ENCODE results near the gene HEYL.
A peak's percentile ranks its signal among the peaks of the same experiment; 100 is the strongest.

HEYL gene

DNA sequence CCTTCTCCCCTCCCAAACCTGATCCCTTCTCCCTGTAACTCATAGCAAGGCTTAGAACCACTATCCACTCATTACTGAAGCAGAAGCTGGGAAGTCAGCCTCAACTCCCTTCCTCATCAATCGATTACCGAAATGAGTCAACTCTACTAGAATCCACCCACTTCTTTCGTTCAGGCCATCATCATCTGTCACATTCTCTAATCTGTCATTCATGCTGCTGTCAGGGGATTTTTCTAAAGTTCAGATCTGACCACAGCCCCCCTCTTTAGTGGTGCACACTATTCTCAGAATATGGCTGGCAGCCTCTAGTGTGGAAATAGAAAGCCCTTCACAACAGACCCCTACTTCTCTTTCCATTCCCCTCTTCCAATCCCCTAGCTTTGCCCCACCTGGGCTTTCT is 27.3 kb upstream of the HEYL start:
- no peak for DNase-seq (ENCODE audit: low spot score)

DNA sequence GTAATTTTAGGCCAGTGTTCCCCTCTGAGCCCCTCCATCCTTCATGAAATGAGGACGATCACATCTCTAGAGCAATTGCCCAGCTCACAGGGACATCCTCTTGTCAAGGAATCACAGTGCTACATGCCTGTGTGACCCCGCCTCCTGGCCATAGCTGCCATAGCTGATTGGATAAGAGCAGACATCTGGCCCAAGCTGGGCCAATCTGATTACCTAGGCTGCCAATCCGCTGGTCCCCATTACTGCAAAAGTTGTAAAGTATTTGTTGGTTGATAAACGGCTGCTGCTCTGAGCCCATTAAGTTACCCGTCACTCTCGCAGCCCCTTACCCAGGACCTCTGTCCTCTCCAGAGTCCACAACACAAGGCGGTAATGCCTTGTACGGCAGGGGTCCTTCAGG is 24.1 kb upstream of the HEYL start:
- no peak for DNase-seq (ENCODE audit: low spot score)

DNA sequence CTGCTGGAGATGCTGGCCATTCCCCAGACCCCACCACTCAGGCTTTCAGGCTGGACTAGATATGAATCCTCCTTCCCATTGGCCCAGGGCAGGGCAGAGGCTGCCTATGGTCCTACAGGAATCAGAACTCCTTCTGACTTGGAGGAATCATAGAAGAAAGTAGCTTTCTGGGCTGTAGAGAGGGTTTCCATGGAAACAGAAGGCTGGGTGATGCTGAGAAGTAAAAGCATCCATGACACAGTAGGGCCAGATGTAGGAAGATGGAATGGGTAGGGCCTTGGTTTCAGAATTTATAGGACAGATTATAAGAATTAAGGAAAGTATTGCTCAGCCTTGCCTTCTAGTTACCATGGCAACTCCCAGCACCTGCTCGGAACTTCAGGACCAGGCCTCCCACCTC is 23.4 kb upstream of the HEYL start:
- DNase-seq (ENCODE audit: low spot score), result no peak

GRCh38 chr1:39659538-39659937 is 20.1 kb upstream of the HEYL start:
- no peak for DNase-seq (ENCODE audit: low spot score)

GRCh38 chr1:39659110-39659509 is 19.7 kb upstream of the HEYL start:
- no peak for DNase-seq (ENCODE audit: low spot score)

GRCh38 chr1:39657923-39658485 is 18.6 kb upstream of the HEYL start:
- peak; percentile 76 for DNase-seq (ENCODE audit: low spot score)

DNA sequence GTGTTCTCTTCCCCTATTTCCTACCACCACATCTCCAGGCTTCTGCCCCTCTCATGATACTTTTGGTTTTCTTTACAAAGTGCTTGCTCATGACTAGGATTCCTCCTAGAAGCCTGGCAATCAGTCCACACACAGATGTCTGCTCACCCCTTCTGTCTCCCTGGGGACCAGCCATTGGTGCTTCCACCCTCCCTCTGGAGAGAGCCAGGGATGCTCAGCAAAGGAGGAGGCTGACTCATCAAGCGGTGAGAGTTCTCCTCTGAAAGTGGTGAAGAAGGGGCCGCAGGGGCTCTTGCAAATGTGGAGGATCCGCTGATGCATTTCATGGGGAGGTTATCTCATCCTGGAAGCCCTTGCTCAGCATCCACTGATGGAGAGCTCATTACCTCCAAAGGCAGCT is 18.0 kb upstream of the HEYL start:
- no peak for DNase-seq (ENCODE audit: low spot score)

- DNase-seq (ENCODE audit: low spot score), result no peak
These were observed 16.9 kb upstream of the HEYL start for GRCh38 chr1:39656391-39656790.

- DNase-seq (ENCODE audit: low spot score), result no peak
These were observed 16.3 kb upstream of the HEYL start for GRCh38 chr1:39655578-39656268.

GRCh38 chr1:39654291-39654690 is 14.8 kb upstream of the HEYL start:
- no peak for DNase-seq (ENCODE audit: low spot score)

GRCh38 chr1:39653546-39654031 is 14.1 kb upstream of the HEYL start:
- peak; percentile 78 for DNase-seq (ENCODE audit: low spot score)

- DNase-seq (ENCODE audit: low spot score), result no peak
These were observed 13.1 kb upstream of the HEYL start for GRCh38 chr1:39652554-39652953.

DNA sequence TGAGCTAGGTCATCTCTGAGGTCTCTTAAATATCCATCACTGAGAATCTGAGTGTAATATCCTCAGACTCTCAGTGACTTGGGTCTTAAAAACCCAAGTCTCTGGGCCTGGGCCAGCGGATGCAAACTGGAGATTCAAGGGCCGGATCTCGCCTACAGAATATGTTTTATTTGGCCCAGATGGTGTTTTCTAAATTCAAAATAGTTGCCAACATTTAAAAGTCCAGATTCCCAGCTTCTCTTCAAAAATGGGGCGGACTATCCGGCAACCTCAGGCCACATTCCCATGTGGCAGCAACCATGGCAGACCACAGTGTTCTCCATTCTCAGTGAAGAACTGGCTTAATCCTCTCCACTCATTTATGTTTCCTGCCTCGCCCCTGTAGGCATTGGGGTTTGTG is 12.7 kb upstream of the HEYL start:
- no peak for DNase-seq (ENCODE audit: low spot score)

GRCh38 chr1:39650431-39650830 is 11.0 kb upstream of the HEYL start:
- DNase-seq (ENCODE audit: low spot score), result no peak

- no peak for DNase-seq (ENCODE audit: low spot score)
These were observed 10.3 kb upstream of the HEYL start for GRCh38 chr1:39649636-39650185.

- no peak for DNase-seq (ENCODE audit: low spot score)
These were observed 9.1 kb upstream of the HEYL start for GRCh38 chr1:39648496-39648895.

DNA sequence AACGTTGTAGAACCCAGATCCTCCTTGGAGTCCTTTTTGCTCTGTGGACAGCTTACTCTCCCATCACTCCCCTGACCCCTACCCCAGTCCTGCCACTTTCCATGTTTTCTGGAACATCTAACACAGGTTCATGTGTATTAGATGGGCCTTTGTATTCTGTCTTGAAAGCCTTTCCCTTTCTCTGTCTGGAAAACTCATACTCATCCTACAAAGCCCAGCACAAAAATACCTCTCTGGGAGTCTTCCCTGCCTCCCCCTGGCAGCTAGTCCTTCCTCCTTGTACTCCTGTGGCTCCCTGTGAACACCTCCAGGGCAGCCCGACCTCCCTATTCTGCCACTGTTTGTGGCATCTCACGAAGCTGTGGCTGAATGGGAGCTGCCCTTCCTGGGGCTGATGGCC is 7.8 kb upstream of the HEYL start:
- no peak for DNase-seq (ENCODE audit: low spot score)

DNA sequence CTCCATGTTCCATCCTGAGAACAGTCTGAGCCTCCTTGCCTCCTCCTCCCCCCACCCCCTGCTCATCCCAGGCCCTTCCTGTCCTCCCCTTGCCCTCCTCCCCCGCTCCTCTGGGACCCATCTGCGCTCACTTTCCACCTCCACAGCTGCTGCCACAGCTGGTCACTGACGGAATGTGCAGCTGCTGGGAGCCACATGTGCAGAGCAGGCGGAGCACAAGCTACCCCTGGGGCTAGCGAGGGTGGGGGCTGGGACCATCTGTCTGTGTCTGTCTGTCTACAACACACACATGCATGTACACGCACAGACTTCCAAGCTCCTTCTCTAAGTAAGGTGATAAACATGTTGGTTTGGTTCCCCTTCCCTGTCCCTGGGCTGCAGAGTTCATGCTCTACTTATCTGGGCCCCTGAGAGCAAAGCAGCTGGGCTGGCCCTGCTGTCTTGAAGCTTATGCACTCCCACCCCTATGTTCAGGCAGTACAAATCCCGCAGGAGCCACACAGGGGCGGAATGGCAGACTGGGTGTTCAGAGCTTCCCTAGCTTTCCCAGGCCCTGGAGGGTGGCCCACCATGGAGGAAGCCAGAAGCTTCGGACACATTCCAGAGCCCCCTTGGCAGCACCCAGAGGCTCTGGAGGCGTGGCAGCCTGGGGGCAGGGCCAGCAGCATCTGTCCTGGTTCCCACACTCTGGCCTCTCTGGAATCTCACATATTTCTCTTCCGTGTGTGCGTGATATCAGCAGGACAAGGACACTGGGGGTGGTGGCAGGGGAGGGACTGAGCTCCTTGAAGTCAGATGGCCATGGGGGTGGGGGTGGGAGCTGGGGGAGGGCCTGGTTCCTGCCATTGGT is 7.0 kb upstream of the HEYL start:
- peak; percentile 66 for DNase-seq (ENCODE audit: low spot score)

GRCh38 chr1:39645411-39646043 is 6.1 kb upstream of the HEYL start:
- DNase-seq (ENCODE audit: low spot score), result no peak

GRCh38 chr1:39643705-39644104 is 4.3 kb upstream of the HEYL start:
- DNase-seq (ENCODE audit: low spot score), result no peak

DNA sequence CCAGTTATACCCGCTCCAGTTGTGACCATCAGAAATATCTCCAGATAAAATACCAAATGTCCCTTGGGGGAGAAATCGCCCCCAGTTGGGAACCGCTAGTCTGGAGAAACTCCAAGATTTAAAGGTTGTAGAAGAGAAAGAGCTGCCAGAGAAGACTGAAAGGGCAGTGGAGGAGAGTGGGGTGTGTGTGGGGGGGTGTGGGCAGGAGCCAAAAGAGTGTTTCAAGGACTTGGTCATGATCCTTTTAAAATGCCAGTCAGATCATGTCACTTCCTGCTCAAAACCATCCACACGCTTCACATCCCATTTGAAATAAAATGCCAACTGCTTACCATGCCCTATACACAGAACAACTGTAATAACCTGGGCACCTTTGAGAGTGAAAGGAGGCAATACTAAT is 3.4 kb upstream of the HEYL start:
- no peak for DNase-seq (ENCODE audit: low spot score)

DNA sequence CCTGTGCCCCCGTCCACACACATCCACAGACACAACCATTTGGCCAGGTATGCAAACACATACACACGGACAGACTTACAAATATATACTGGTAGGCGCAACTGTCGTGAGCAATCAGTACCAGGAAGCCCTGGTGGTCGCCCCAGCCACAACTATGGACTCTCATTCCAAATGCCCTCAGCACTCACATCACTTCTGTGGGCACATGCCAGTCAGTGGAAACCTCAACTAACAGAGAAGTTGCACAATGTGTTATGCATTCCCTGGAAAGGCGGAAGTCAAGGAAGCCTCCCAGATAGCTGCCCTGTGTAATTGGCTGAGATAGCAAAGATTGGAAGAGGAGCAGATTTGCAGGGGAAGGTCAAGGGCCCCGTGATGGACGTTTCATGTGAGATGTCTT is 1.4 kb upstream of the HEYL start:
- DNase-seq (ENCODE audit: low spot score), result no peak

- no peak for DNase-seq (ENCODE audit: low spot score)
These were observed 508 bp downstream of the HEYL start for GRCh38 chr1:39638965-39639304.

Data from D341Med (cell line).